Suprapubic skin (tissue), 4 donors: ENCODE measurements around the gene SLC6A11. TPM values are rescaled to one million over a fixed set of nuclear protein-coding genes. Genes with fewer than 3 reads are reported as not detected.

Experiments
- DNase-seq, 2 donors: peaks; one replicate each; pipeline ENCODE4 v3.0.0-alpha.2; 2019; ENCODE audit warnings: low spot score in 2 of 2
- H3K27ac ChIP-seq: fragments of 200-600 bp; sonication (generic); one replicate; pipeline ENCODE4 v1.5.1; 2019
- H3K27me3 ChIP-seq: fragments of 200-600 bp; sonication (generic); one replicate; pipeline ENCODE4 v1.5.1; 2019
- H3K36me3 ChIP-seq: fragments of 200-600 bp; sonication (generic); one replicate; pipeline ENCODE4 v1.5.1; 2019
- H3K4me1 ChIP-seq: fragments of 200-600 bp; sonication (generic); one replicate; pipeline ENCODE4 v1.5.1; 2019
- H3K4me3 ChIP-seq: fragments of 200-600 bp; sonication (generic); one replicate; pipeline ENCODE4 v1.5.1; 2019; ENCODE audit warnings: mild to moderate bottlenecking
- H3K9me3 ChIP-seq: fragments of 200-600 bp; sonication (generic); one replicate; pipeline ENCODE4 v1.5.1; 2019
- CTCF ChIP-seq, 2 donors: fragments of 200-600 bp in 1 of 2; fragments of 450-650 bp in 1 of 2; sonication (generic) in 1 of 2; IDR thresholded peaks; one replicate each; pipeline ENCODE4 v1.5.1; 2016 to 2019; ENCODE audit warnings: antibody characterized with exemption in 2 of 2, mild to moderate bottlenecking in 1 of 2, moderate library complexity in 1 of 2
- EP300 ChIP-seq: sonication (generic); formaldehyde crosslinking; IDR thresholded peaks from one replicate; pipeline ENCODE4 v1.6.1; 2017; ENCODE audit warnings: antibody characterized with exemption
- POLR2A ChIP-seq, 2 donors: fragments of 450-650 bp; IDR thresholded peaks; one replicate each; pipeline ENCODE4 v1.6.1; 2017; ENCODE audit warnings: antibody characterized with exemption in 2 of 2, mild to moderate bottlenecking in 2 of 2, moderate library complexity in 2 of 2
- POLR2AphosphoS5 ChIP-seq, 3 donors: sonication (generic); formaldehyde crosslinking; IDR thresholded peaks; one replicate each; pipeline ENCODE4 v1.6.1; 2017; ENCODE audit warnings: antibody characterized with exemption in 3 of 3
- WGBS: methylation state at CpG from one replicate; pipeline ENCODE4 v1.1.5; 2018; 5-methylcytosine and 5-hydroxymethylcytosine counted together
- total RNA-seq, 4 donors: library from RNA; depleted of rRNA; stranded (reverse); fragments of >200 nt; gene quantifications; one replicate each; pipeline ENCODE4 v1.1.0, GENCODE V29; 2016

The SLC6A11 gene
- total RNA-seq, 4 donors from 2014 or later = 4.3 to 7.9 (median 6.2) TPM

GRCh38 chr3:10928407-10928960, 112.5 kb downstream of the SLC6A11 start:
- DNase-seq = peak in 1 of 2 donors; percentile 32
- peaks cover 23% of the 10 kb centered on the region for H3K4me1 ChIP-seq
- 82% methylated on average over 3 of the region's 9 CpGs for WGBS
- H3K27ac ChIP-seq = no peak overlapping the region
- H3K9me3 ChIP-seq = no peaks in the 10 kb centered on the region
- no peaks in the 10 kb centered on the region for H3K27me3 ChIP-seq
- no peaks in the 10 kb centered on the region for H3K36me3 ChIP-seq
- TF ChIP-seq POLR2AphosphoS5 (IDR thresholded peaks at IDR 0.05) (no peak), POLR2A (IDR thresholded peaks at IDR 0.05) (no peak), CTCF (IDR thresholded peaks at IDR 0.05) (no peak)
- no peak overlapping the region for H3K4me3 ChIP-seq

GRCh38 chr3:10928961-10929471, 113.0 kb downstream of the SLC6A11 start:
- Histone ChIP-seq H3K27ac (no peak overlapping the region), H3K4me1 (peaks cover 28% of the 10 kb centered on the region), H3K4me3 (no peak overlapping the region), H3K36me3 (no peaks in the 10 kb centered on the region), H3K27me3 (no peaks in the 10 kb centered on the region), H3K9me3 (no peaks in the 10 kb centered on the region)
- no peak for TF ChIP-seq CTCF (IDR thresholded peaks at IDR 0.05)
- no peak for TF ChIP-seq POLR2A (IDR thresholded peaks at IDR 0.05)
- peak; percentile 50 to 79 for DNase-seq
- whole genome bisulfite sequencing = 99% methylated on average over 10 of the region's 17 CpGs

- Histone ChIP-seq H3K27me3 (no peaks in the 10 kb centered on the region), H3K9me3 (no peaks in the 10 kb centered on the region), H3K27ac (no peak overlapping the region), H3K36me3 (no peaks in the 10 kb centered on the region), H3K4me1 (peaks cover 36% of the 10 kb centered on the region), H3K4me3 (no peak overlapping the region)
- TF ChIP-seq POLR2A (IDR thresholded peaks at IDR 0.05) (no peak), CTCF (IDR thresholded peaks at IDR 0.05) (no peak), EP300 (no peak), POLR2AphosphoS5 (IDR thresholded peaks at IDR 0.05) (no peak)
- 83% methylated on average over 9 of the region's 9 CpGs for WGBS
- no peak for DNase-seq
These were observed 114.1 kb downstream of the SLC6A11 start for GRCh38 chr3:10929978-10930665.

GRCh38 chr3:10930666-10931040, 114.6 kb downstream of the SLC6A11 start:
- peak in 1 of 2 donors; percentile 33 for DNase-seq
- no peak for TF ChIP-seq EP300
- no peak for TF ChIP-seq POLR2AphosphoS5 (IDR thresholded peaks at IDR 0.05)
- no peak for TF ChIP-seq CTCF (IDR thresholded peaks at IDR 0.05)
- TF ChIP-seq POLR2A (IDR thresholded peaks at IDR 0.05) = no peak
- Histone ChIP-seq H3K27ac (no peak overlapping the region), H3K4me3 (no peak overlapping the region), H3K4me1 (peaks cover 36% of the 10 kb centered on the region), H3K36me3 (no peaks in the 10 kb centered on the region), H3K9me3 (no peaks in the 10 kb centered on the region), H3K27me3 (no peaks in the 10 kb centered on the region)
- WGBS = 86% methylated on average over 6 of the region's 8 CpGs

- Histone ChIP-seq H3K4me1 (peaks cover 23% of the 10 kb centered on the region), H3K36me3 (no peaks in the 10 kb centered on the region), H3K4me3 (no peak overlapping the region), H3K27me3 (no peaks in the 10 kb centered on the region), H3K27ac (no peak overlapping the region), H3K9me3 (no peaks in the 10 kb centered on the region)
- no peak for DNase-seq
- TF ChIP-seq EP300 = no peak
- TF ChIP-seq POLR2A (IDR thresholded peaks at IDR 0.05) = no peak
- TF ChIP-seq POLR2AphosphoS5 (IDR thresholded peaks at IDR 0.05) = no peak
- no peak for TF ChIP-seq CTCF (IDR thresholded peaks at IDR 0.05)
- 79% methylated on average over 7 of the region's 7 CpGs for WGBS
These were observed 116.6 kb downstream of the SLC6A11 start for GRCh38 chr3:10932596-10932995.
